ENCODE results near the gene CPEB4. TPM values are rescaled to one million over a fixed set of nuclear protein-coding genes. Genes with fewer than 3 reads are reported as not detected.

Gene CPEB4
- total RNA-seq, 1 experiment from 2014 or later, result 8.7 TPM

DNA sequence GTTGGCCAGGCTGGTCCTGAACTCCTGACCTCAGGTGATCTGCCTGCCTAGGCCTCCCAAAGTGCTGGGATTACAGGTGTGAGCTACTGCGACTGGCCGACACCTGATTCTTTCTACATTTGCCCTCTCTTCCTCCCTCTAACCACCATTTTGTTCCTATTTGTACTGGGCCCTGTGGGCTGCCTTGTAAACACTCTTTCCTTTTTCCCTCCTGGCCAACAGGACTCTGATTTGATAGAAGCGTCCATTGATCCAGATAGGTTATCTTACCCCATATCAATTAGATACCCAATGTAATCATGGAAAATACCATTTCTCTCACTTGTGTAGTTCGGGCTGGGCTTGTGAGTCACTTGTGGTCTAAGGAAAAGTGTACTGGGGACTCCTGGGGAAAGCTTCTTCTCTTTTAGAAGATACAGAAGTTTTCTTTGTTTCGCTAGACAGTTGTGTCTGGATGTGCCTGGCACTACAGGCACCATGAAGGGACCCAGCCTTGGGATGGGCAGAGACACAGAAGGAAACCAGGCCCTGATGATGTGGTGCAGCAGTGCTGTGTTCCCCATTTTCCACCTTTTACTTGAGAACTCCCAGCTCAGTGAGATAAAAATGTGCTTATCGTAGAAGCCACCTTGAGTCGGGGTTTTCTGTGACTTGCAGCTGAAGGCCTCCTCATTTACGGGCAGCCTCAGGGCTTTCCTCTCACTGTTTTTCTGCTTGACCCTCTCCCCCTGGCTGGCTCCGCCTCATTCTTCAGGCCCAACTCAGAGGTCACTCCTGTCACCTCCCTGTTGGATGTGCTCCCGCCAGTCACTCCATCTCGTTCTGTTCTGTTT lies 32.8 kb upstream of the CPEB4 start:
- Histone ChIP-seq H2BK120ac (ENCODE audit: low read depth, low read length, poor library complexity, severe bottlenecking) (no peak overlapping the region), H3T11ph (ENCODE audit: low read length) (no peak overlapping the region), H2BK15ac (ENCODE audit: low read depth, low read length) (no peak overlapping the region), H3K27me3 (ENCODE audit: insufficient read depth, low read length) (no peaks in the 10 kb centered on the region), H3K9me3 (ENCODE audit: control insufficient read depth, low read depth, low read length) (no peaks in the 10 kb centered on the region), H3K18ac (ENCODE audit: insufficient read length, low read depth, low read length) (no peak overlapping the region), H3K27ac (ENCODE audit: insufficient read length, low read depth, low read length) (no peak overlapping the region), H3K79me1 (ENCODE audit: insufficient read depth, low read depth, low read length, poor library complexity, severe bottlenecking) (no peaks in the 10 kb centered on the region), H4K8ac (replicated peaks; ENCODE audit: insufficient read length, low read depth, low read length) (no peak overlapping the region), H2BK5ac (ENCODE audit: insufficient read length, low read length) (no peak overlapping the region), H4K5ac (ENCODE audit: insufficient read length, low read depth, low read length) (no peak overlapping the region), H3K14ac (ENCODE audit: insufficient read depth, low read length) (no peak overlapping the region), H3K9ac (ENCODE audit: extremely low read depth, insufficient read length, low read length) (no peak overlapping the region), H3K56ac (ENCODE audit: insufficient read length, low read depth, low read length) (no peak overlapping the region), H3K23me2 (ENCODE audit: insufficient read length, low read depth, low read length, poor library complexity, severe bottlenecking) (no peaks in the 10 kb centered on the region), H2BK20ac (ENCODE audit: low read depth, low read length, poor library complexity, severe bottlenecking) (no peak overlapping the region), H3K4ac (ENCODE audit: low read depth, low read length) (no peak overlapping the region), H3K23ac (ENCODE audit: insufficient read length, low read depth, low read length) (no peak overlapping the region), H3K4me2 (ENCODE audit: insufficient read depth, insufficient read length, low read length) (no peak overlapping the region), H2AK5ac (ENCODE audit: insufficient read length, low read length) (no peak overlapping the region), H2AFZ (ENCODE audit: low read length) (no peak overlapping the region), H3K79me2 (ENCODE audit: insufficient read depth, low read length) (no peaks in the 10 kb centered on the region), H4K20me1 (ENCODE audit: control insufficient read depth, insufficient read depth, insufficient read length) (no peaks in the 10 kb centered on the region), H3K4me1 (ENCODE audit: insufficient read depth, low read length) (no peaks in the 10 kb centered on the region), H2BK12ac (ENCODE audit: insufficient read length, low read depth, low read length) (no peak overlapping the region), H4K91ac (ENCODE audit: insufficient read length, low read depth, low read length) (no peak overlapping the region)
- peak overlapping the region in 1 of 3 experiments; percentile 41; a peak in 1 of 7 replicates for H3K27ac Mint-ChIP-seq
- H3K4me3 Mint-ChIP-seq, result no peak overlapping the region
- DNase-seq, result no peak
- peaks cover 8 to 12% of the 10 kb centered on the region in 2 experiments for H3K4me1 Mint-ChIP-seq
- H3K9me3 Mint-ChIP-seq, result no peaks in the 10 kb centered on the region
- no peaks in the 10 kb centered on the region for H3K36me3 Mint-ChIP-seq (ENCODE audit: insufficient read depth in 1 of 3, low read depth in 3 of 3)
- TF ChIP-seq, protein P1, sequence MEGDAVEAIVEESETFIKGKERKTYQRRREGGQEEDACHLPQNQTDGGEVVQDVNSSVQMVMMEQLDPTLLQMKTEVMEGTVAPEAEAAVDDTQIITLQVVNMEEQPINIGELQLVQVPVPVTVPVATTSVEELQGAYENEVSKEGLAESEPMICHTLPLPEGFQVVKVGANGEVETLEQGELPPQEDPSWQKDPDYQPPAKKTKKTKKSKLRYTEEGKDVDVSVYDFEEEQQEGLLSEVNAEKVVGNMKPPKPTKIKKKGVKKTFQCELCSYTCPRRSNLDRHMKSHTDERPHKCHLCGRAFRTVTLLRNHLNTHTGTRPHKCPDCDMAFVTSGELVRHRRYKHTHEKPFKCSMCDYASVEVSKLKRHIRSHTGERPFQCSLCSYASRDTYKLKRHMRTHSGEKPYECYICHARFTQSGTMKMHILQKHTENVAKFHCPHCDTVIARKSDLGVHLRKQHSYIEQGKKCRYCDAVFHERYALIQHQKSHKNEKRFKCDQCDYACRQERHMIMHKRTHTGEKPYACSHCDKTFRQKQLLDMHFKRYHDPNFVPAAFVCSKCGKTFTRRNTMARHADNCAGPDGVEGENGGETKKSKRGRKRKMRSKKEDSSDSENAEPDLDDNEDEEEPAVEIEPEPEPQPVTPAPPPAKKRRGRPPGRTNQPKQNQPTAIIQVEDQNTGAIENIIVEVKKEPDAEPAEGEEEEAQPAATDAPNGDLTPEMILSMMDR (conservative IDR thresholded peaks at IDR 0.05), result no peak
- H3K27me3 Mint-ChIP-seq (ENCODE audit: low read depth), result peaks cover 7% of the 10 kb centered on the region
- WGBS (ENCODE audit: extremely low coverage, insufficient read length, low lambda C conversion rate), result no CpG with 5 or more reads among the region's 11 CpGs

Measured in H9 (cell line).